GM12878 (cell line): Measurements from ENCODE around the gene SRD5A1. TPM values are rescaled to one million over a fixed set of nuclear protein-coding genes. Genes with fewer than 3 reads are reported as not detected.

Experiments used
- ATAC-seq: fragments of 200-7000 bp; cut with Tn5 transposase; 3 replicates; pipeline ENCODE4 v1.9.1; 2020; ENCODE audit warnings: mild to moderate bottlenecking, moderate library complexity
- BruUV-seq: library from RNA; stranded (reverse); fragments of 400-500 nt; replicated peaks from 2 replicates; lab custom pipeline; 2021; lab: Mats Ljungman, UMichigan
- CTCF ChIA-PET: fragments of 300-600 bp; sonication (Branson Sonifier 250); formaldehyde crosslinking; extraction: SDS; loops from one replicate; lab custom pipeline; 2021; ENCODE audit warnings: inconsistent platforms; lab: Yijun Ruan, JAX
- POLR2A ChIA-PET: fragments of 350-600 bp; formaldehyde crosslinking; extraction: SDS; loops from one replicate; lab custom pipeline; 2021; ENCODE audit warnings: inconsistent platforms; lab: Charles Lee
- RAD21 ChIA-PET: fragments of 300-600 bp; sonication (Branson Sonifier 250); formaldehyde crosslinking; loops from one replicate; lab custom pipeline; 2023; ENCODE audit warnings: antibody characterized with exemption; ENCODE audit not compliant: unreplicated experiment; lab: Charles Lee
- SMC1A ChIA-PET: fragments of 300-600 bp; sonication (Branson Sonifier 250); formaldehyde crosslinking; loops from one replicate; lab custom pipeline; 2023; ENCODE audit not compliant: unreplicated experiment, uncharacterized antibody; lab: Charles Lee
- DNase-seq: peaks from one replicate; pipeline ENCODE4 v3.0.0-alpha.2; 2011; ENCODE audit warnings: low read depth, low spot score
- FAIRE-seq: peaks from 3 replicates; lab custom pipeline; 2011; peaks lifted over from hg19 to GRCh38; lab: Jason Lieb, UNC
- H2AFZ ChIP-seq: 2 replicates; pipeline ENCODE4 v1.6.0; 2011; ENCODE audit warnings: low read depth, low read length, control low read depth; ENCODE audit not compliant: control insufficient read depth
- H3K27ac ChIP-seq: 2 replicates; pipeline ENCODE4 v1.5.1; 2011; ENCODE audit warnings: control low read depth; ENCODE audit not compliant: control insufficient read depth, insufficient read depth
- H3K27me3 ChIP-seq, 2 experiments: replicated peaks in 1 of 2; 2 replicates each; pipeline versions ENCODE4 v1.6.0 to v1.6.1; 2011; ENCODE audit warnings: low read length in 1 of 2; ENCODE audit not compliant: control insufficient read depth in 2 of 2, insufficient read depth in 2 of 2
- H3K36me3 ChIP-seq, 2 experiments: 2 replicates each; pipeline ENCODE4 v1.5.1; 2011; ENCODE audit warnings: low read length in 1 of 2; ENCODE audit not compliant: control insufficient read depth in 2 of 2, insufficient read depth in 2 of 2
- H3K4me1 ChIP-seq: 2 replicates; pipeline ENCODE4 v1.6.1; 2011; ENCODE audit warnings: mild to moderate bottlenecking, low read length, moderate library complexity, mixed read lengths; ENCODE audit not compliant: control insufficient read depth, insufficient read depth
- H3K4me2 ChIP-seq: 2 replicates; pipeline ENCODE4 v1.6.0; 2011; ENCODE audit warnings: control low read depth; ENCODE audit not compliant: control insufficient read depth, insufficient read depth
- H3K4me3 ChIP-seq: fragments of 200-600 bp; sonication (generic); 2 replicates; pipeline ENCODE4 v1.5.1; 2016
- H3K79me2 ChIP-seq: 2 replicates; pipeline ENCODE4 v1.6.0; 2011; ENCODE audit warnings: low read length; ENCODE audit not compliant: control insufficient read depth, insufficient read depth
- H3K9ac ChIP-seq: 2 replicates; pipeline ENCODE4 v1.8.0; 2011; ENCODE audit warnings: low read length, control low read depth, mixed read lengths; ENCODE audit not compliant: control insufficient read depth, insufficient read depth
- H3K9me3 ChIP-seq: replicated peaks from 3 replicates; pipeline ENCODE4 v1.5.1; 2011; ENCODE audit warnings: mild to moderate bottlenecking, low read length; ENCODE audit not compliant: control insufficient read depth, insufficient read depth
- H4K20me1 ChIP-seq: 2 replicates; pipeline ENCODE4 v1.6.0; 2011; ENCODE audit not compliant: control insufficient read depth, insufficient read depth
- ETV6 ChIP-seq, 2 experiments: fragments of 450-650 bp in 1 of 2; IDR thresholded peaks in 1 of 2; conservative IDR thresholded peaks in 1 of 2; 2 replicates each; pipeline ENCODE4 v1.6.1; 2014; ENCODE audit warnings: antibody characterized with exemption in 1 of 2, borderline replicate concordance in 1 of 2, low read depth in 1 of 2, mild to moderate bottlenecking in 1 of 2, moderate library complexity in 1 of 2
- GATAD2B ChIP-seq: fragments of 450-650 bp; conservative IDR thresholded peaks from 2 replicates; pipeline ENCODE4 v1.6.1; 2017; ENCODE audit warnings: low read depth, mild to moderate bottlenecking, moderate library complexity
- IKZF1 ChIP-seq: fragments of 450-650 bp; conservative IDR thresholded peaks from 2 replicates; pipeline ENCODE4 v1.6.1; 2017; ENCODE audit warnings: antibody characterized with exemption, mild to moderate bottlenecking
- IKZF2 ChIP-seq, 2 experiments: fragments of 450-650 bp; IDR thresholded peaks; 2 replicates each; pipeline ENCODE4 v1.6.1; 2017; ENCODE audit warnings: mild to moderate bottlenecking in 2 of 2, moderate library complexity in 2 of 2
- SIX5 ChIP-seq: IDR thresholded peaks from 2 replicates; pipeline ENCODE4 v1.6.1; 2011; ENCODE audit warnings: mild to moderate bottlenecking, low read depth, low read length, moderate library complexity; ENCODE audit not compliant: severe bottlenecking
- SKIL ChIP-seq: fragments of 450-650 bp; IDR thresholded peaks from 2 replicates; pipeline ENCODE4 v1.6.1; 2017; ENCODE audit warnings: mild to moderate bottlenecking, low read depth, inconsistent platforms; ENCODE audit not compliant: poor library complexity, severe bottlenecking
- WGBS: methylation state at CpG from one replicate; pipeline ENCODE4 v1.1.6; 2016; ENCODE audit warnings: low lambda C conversion rate; ENCODE audit not compliant: insufficient replicate concordance, insufficient coverage; ENCODE audit errors: missing lambda C conversion rate; 5-methylcytosine and 5-hydroxymethylcytosine counted together
- in situ Hi-C: fragments of 300-500 bp; cut with MboI; formaldehyde crosslinking; loops from 9 replicates; pipeline ENCODE4 v1.14.3; 2018; ENCODE audit warnings: mixed read lengths
- intact Hi-C: fragments of 100-400 bp; cut with micrococcal nuclease; formaldehyde crosslinking; loops from one replicate; pipeline ENCODE4 v1.14.2; 2022; ENCODE audit not compliant: unreplicated experiment
- polyA plus RNA-seq, 11 experiments: library from polyadenylated mRNA; depleted of rRNA in 4 of 11; unstranded in 6 of 11; stranded (reverse) in 5 of 11; fragments of >200 nt; fragmentation: Nextera tagmentation in 4 of 11; fragmentation: Illumina TruSeq in 1 of 11; extraction: Ambion mirVana in 4 of 11; extraction: Trizol in 1 of 11; gene quantifications; 1 replicate in 1 of 11; 2 replicates in 10 of 11; pipeline versions ENCODE4 v1.2.1 to v1.2.3, GENCODE V29; 2011 to 2016; ENCODE audit warnings: inconsistent platforms in 2 of 11, missing spikeins in 2 of 11, low read depth in 1 of 11
- total RNA-seq, 4 experiments: library from RNA; depleted of rRNA in 3 of 4; stranded (reverse); fragments of >200 nt in 3 of 4; fragmentation: Illumina TruSeq in 1 of 4; extraction: Trizol in 1 of 4; gene quantifications; 2 replicates each; pipeline versions ENCODE4 v1.2.1 to v1.2.3, GENCODE V29; 2013 to 2021
- TF ChIP-seq, protein P1 (sequence below): fragments of 450-650 bp; IDR thresholded peaks from 2 replicates; pipeline ENCODE4 v1.6.1; 2017; ENCODE audit warnings: low read depth, mild to moderate bottlenecking, moderate library complexity
- TF ChIP-seq, protein P2 (sequence below): IDR thresholded peaks from 2 replicates; pipeline ENCODE4 v1.6.1; 2012; ENCODE audit warnings: mild to moderate bottlenecking, low read depth, low read length
- TF ChIP-seq, protein P3 (sequence below): IDR thresholded peaks from 2 replicates; pipeline ENCODE4 v1.6.1; 2012; ENCODE audit warnings: low read depth, low read length, improper control_type of control experiment

Gene SRD5A1
- total and polyA plus RNA-seq, 10 of the 15 experiments (the other 5 are each of a cell fraction or from before 2014, with no cell fraction given): 0.76 to 20.1 (median 12.3) TPM

DNA sequence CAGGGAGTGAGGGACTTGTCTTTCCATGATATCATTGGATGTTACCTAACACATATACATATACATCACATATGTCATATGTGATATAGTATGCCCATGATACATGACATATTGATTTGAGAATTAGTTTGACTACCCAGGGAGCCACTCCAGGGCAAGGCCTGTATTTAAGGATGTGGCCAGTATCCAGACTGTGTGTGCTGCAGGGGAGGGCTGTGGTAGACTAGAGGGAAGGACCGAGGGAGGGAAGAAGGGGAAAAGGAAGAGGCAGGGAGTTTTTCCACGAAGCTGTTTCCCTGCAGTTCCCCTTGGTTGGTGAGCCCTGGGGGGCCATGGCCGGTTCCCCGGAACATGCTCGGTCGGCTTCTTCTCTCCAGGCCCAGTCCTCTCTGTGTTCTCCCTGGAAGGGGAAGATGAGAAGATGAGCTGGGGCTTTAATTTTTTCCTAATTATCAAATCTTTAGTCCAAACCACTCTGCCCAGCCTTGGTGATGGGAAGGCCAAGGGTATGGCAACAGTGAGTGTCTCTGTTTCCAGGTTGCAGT, 49.1 kb upstream of the SRD5A1 start:
- CTCF ChIA-PET: no interaction called here
- POLR2A ChIA-PET: no interaction called here
- DNase-seq (no peak), ATAC-seq (no peak), FAIRE-seq (no peak)
- Histone ChIP-seq H3K4me3 (no peak overlapping the region), H2AFZ (no peak overlapping the region), H3K4me2 (no peak overlapping the region), H3K4me1 (no peaks in the 10 kb centered on the region), H3K27me3 (peaks cover 1 to 4% of the 10 kb centered on the region in 2 experiments; a peak in 3 of 4 replicates), H3K9me3 (no peaks in the 10 kb centered on the region; the same call in 2 of the 3 replicates), H3K9ac (no peak overlapping the region), H3K36me3 (no peaks in the 10 kb centered on the region), H3K79me2 (no peaks in the 10 kb centered on the region), H3K27ac (no peak overlapping the region), H4K20me1 (no peaks in the 10 kb centered on the region)
- no TSS peak for BruUV-seq
- intact Hi-C loops (loop anchor here (10.0 kb wide), 1 partner anchor 251 kb away; no protein-coding TSS in a partner anchor), in situ Hi-C loops (loop anchor here (25.0 kb wide), 1 partner anchor 1097 kb away; no protein-coding TSS in a partner anchor)
- RAD21 ChIA-PET: no interaction called here
- 86% methylated on average over 5 of the region's 6 CpGs for WGBS
- TF ChIP-seq, protein P1, sequence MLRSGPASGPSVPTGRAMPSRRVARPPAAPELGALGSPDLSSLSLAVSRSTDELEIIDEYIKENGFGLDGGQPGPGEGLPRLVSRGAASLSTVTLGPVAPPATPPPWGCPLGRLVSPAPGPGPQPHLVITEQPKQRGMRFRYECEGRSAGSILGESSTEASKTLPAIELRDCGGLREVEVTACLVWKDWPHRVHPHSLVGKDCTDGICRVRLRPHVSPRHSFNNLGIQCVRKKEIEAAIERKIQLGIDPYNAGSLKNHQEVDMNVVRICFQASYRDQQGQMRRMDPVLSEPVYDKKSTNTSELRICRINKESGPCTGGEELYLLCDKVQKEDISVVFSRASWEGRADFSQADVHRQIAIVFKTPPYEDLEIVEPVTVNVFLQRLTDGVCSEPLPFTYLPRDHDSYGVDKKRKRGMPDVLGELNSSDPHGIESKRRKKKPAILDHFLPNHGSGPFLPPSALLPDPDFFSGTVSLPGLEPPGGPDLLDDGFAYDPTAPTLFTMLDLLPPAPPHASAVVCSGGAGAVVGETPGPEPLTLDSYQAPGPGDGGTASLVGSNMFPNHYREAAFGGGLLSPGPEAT: no peak
- TF ChIP-seq, protein P2, sequence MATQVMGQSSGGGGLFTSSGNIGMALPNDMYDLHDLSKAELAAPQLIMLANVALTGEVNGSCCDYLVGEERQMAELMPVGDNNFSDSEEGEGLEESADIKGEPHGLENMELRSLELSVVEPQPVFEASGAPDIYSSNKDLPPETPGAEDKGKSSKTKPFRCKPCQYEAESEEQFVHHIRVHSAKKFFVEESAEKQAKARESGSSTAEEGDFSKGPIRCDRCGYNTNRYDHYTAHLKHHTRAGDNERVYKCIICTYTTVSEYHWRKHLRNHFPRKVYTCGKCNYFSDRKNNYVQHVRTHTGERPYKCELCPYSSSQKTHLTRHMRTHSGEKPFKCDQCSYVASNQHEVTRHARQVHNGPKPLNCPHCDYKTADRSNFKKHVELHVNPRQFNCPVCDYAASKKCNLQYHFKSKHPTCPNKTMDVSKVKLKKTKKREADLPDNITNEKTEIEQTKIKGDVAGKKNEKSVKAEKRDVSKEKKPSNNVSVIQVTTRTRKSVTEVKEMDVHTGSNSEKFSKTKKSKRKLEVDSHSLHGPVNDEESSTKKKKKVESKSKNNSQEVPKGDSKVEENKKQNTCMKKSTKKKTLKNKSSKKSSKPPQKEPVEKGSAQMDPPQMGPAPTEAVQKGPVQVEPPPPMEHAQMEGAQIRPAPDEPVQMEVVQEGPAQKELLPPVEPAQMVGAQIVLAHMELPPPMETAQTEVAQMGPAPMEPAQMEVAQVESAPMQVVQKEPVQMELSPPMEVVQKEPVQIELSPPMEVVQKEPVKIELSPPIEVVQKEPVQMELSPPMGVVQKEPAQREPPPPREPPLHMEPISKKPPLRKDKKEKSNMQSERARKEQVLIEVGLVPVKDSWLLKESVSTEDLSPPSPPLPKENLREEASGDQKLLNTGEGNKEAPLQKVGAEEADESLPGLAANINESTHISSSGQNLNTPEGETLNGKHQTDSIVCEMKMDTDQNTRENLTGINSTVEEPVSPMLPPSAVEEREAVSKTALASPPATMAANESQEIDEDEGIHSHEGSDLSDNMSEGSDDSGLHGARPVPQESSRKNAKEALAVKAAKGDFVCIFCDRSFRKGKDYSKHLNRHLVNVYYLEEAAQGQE: no peak
- TF ChIP-seq GATAD2B (no peak), SKIL (no peak), IKZF1 (no peak), SIX5 (no peak), ETV6 (conservative IDR thresholded peaks at IDR 0.05 in 1 of 2, IDR thresholded peaks at IDR 0.05 in 1 of 2; ENCODE audit: borderline replicate concordance in 1 of 2, low read depth in 1 of 2) (no peak), IKZF2 (IDR thresholded peaks at IDR 0.05) (no peak)
- TF ChIP-seq, protein P3, sequence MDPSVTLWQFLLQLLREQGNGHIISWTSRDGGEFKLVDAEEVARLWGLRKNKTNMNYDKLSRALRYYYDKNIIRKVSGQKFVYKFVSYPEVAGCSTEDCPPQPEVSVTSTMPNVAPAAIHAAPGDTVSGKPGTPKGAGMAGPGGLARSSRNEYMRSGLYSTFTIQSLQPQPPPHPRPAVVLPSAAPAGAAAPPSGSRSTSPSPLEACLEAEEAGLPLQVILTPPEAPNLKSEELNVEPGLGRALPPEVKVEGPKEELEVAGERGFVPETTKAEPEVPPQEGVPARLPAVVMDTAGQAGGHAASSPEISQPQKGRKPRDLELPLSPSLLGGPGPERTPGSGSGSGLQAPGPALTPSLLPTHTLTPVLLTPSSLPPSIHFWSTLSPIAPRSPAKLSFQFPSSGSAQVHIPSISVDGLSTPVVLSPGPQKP: no peak
- SMC1A ChIA-PET: no interaction called here
